Naive B cell (primary cell): ENCODE data around the gene LGALS16. TPM values are rescaled to one million over a fixed set of nuclear protein-coding genes. Genes with fewer than 3 reads are reported as not detected.
"Not testable (repeated sequence)": the region's sequence is repeated elsewhere in the genome, so short reads cannot be mapped to it uniquely, and the experiment has no call there.

ENCODE experiments used
- ATAC-seq, 2 donors: fragments of 150-1000 bp; cut with Tn5 transposase; 2 replicates each; pipeline ENCODE4 v1.10.0; 2021; ENCODE audit warnings: low read depth in 2 of 2, mild to moderate bottlenecking in 2 of 2, moderate library complexity in 2 of 2
- DNase-seq: peaks from one replicate; pipeline ENCODE4 v3.0.0; 2022
- H3K27ac Mint-ChIP-seq, 6 donors: one replicate each; pipeline ENCODE4 v1.8.0; 2020 to 2022; ENCODE audit warnings: mild to moderate bottlenecking in 6 of 6, mixed read lengths in 6 of 6, moderate library complexity in 5 of 6, inconsistent platforms in 2 of 6
- H3K27me3 Mint-ChIP-seq, 3 donors: one replicate each; pipeline ENCODE4 v1.8.0; 2021 to 2022; ENCODE audit warnings: mixed read lengths in 3 of 3, mild to moderate bottlenecking in 1 of 3
- H3K36me3 Mint-ChIP-seq, 2 donors: one replicate each; pipeline ENCODE4 v1.8.0; 2020 to 2022; ENCODE audit warnings: mixed read lengths in 2 of 2, inconsistent platforms in 1 of 2, mild to moderate bottlenecking in 1 of 2
- H3K4me1 Mint-ChIP-seq, 3 donors: one replicate each; pipeline ENCODE4 v1.8.0; 2020 to 2022; ENCODE audit warnings: mixed read lengths in 3 of 3, inconsistent platforms in 1 of 3, mild to moderate bottlenecking in 1 of 3, moderate library complexity in 1 of 3
- H3K4me3 Mint-ChIP-seq, 8 donors: one replicate each; pipeline ENCODE4 v1.8.0; 2020 to 2022; ENCODE audit warnings: mild to moderate bottlenecking in 8 of 8, mixed read lengths in 8 of 8, moderate library complexity in 8 of 8, inconsistent platforms in 2 of 8
- H3K9me3 Mint-ChIP-seq, 7 donors: one replicate each; pipeline ENCODE4 v1.8.0; 2020 to 2022; ENCODE audit warnings: mixed read lengths in 7 of 7, mild to moderate bottlenecking in 5 of 7, inconsistent platforms in 2 of 7, moderate library complexity in 1 of 7
- polyA plus RNA-seq, 6 donors: library from polyadenylated mRNA; unstranded; fragments of 300-500 nt; fragmentation: Illumina TruSeq; gene quantifications; one replicate each; pipeline ENCODE4 v1.2.3, GENCODE V29; 2021; ENCODE audit warnings: low read depth in 6 of 6

Gene LGALS16
- polyA plus RNA-seq, 6 donors from 2014 or later = not detected

GRCh38 chr19:39659791-39660190 is 4.1 kb downstream of the LGALS16 start:
- no peaks in the 10 kb centered on the region for H3K4me1 Mint-ChIP-seq
- H3K36me3 Mint-ChIP-seq = no peaks in the 10 kb centered on the region
- H3K9me3 Mint-ChIP-seq = peaks cover 0 to 2% (median under 1%) of the 10 kb centered on the region in 7 donors
- peak overlapping the region in 1 of 8 donors; percentile 81 for H3K4me3 Mint-ChIP-seq
- H3K27ac Mint-ChIP-seq = no peak overlapping the region
- DNase-seq (no peak), ATAC-seq (no peak)
- H3K27me3 Mint-ChIP-seq = peaks cover 36 to 54% (median 53%) of the 10 kb centered on the region in 3 donors

GRCh38 chr19:39660661-39661060 is 4.9 kb downstream of the LGALS16 start:
- Mint-ChIP-seq H3K36me3 (peaks cover 0 to under 1% of the 10 kb centered on the region in 2 donors), H3K27me3 (peaks cover 33 to 58% (median 54%) of the 10 kb centered on the region in 3 donors), H3K4me3 (no peak overlapping the region), H3K4me1 (no peaks in the 10 kb centered on the region), H3K9me3 (peaks cover 0 to 11% (median 9%) of the 10 kb centered on the region in 7 donors), H3K27ac (no peak overlapping the region)
- ATAC-seq (no peak), DNase-seq (no peak)

DNA sequence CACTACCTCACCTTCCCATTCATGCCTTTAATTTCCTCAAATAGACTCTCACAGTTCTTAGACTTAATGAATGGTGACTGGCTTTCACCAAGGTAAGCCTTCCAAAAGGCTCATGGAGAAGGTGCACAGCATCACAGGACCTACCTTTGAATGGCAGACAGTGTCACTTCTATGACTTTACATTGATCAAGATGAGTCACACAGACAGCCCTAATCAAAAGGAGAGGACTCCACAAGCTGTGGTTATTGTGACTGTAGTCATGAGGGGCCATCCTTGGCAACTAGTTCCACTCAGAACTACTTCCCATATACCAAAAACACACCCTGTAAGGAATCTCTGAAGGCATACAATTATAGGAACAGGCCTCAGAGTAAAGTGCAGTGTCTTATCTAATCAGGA is 5.9 kb downstream of the LGALS16 start:
- Mint-ChIP-seq H3K4me1 (no peaks in the 10 kb centered on the region), H3K27ac (no peak overlapping the region), H3K4me3 (no peak overlapping the region), H3K9me3 (peaks cover 0 to 20% (median 16%) of the 10 kb centered on the region in 7 donors), H3K27me3 (peaks cover 32 to 57% (median 56%) of the 10 kb centered on the region in 3 donors), H3K36me3 (peaks cover 3 to 5% of the 10 kb centered on the region in 2 donors)
- DNase-seq (no peak), ATAC-seq (no peak)

DNA sequence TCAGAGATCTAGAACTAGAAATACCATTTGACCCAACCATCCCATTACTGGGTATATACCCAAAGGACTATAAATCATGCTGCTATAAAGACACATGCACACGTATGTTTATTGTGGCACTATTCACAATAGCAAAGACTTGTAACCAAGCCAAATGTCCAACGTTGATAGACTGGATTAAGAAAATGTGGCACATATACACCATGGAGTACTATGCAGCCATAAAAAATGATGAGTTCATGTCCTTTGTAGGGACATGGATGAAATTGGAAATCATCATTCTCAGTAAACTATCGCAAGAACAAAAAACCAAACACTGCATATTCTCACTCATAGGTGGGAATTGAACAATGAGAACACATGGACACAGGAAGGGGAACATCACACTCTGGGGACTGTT is 14.1 kb downstream of the LGALS16 start:
- peaks cover 0 to 21% (median 16%) of the 10 kb centered on the region in 7 donors for H3K9me3 Mint-ChIP-seq
- not testable (repeated sequence) for H3K36me3 Mint-ChIP-seq, ATAC-seq, DNase-seq, H3K4me1 Mint-ChIP-seq, H3K4me3 Mint-ChIP-seq, H3K27ac Mint-ChIP-seq
- peaks cover 36 to 62% (median 40%) of the 10 kb centered on the region in 3 donors for H3K27me3 Mint-ChIP-seq

DNA sequence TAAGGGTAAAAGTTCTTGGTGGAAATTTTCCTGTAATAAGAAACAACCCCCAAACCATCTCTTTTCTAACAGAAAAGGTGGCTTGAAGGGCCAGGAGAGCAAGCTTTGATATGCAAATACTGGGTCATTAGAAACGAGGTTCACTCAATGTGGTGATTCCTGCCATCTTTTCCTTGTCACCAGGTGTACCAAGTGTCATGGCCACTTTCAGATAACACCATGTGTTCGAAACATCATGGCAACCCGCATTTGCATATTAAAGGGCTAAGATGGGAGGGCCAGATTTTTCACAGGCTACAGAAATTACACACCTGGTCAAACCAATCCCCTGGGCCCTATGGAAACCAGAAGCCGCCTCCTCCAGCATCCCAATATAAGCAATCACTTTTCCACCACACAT is 15.3 kb downstream of the LGALS16 start:
- H3K27me3 Mint-ChIP-seq = peaks cover 35 to 60% (median 45%) of the 10 kb centered on the region in 3 donors
- DNase-seq (no peak), ATAC-seq (no peak)
- H3K9me3 Mint-ChIP-seq = peaks cover 0 to 10% (median 5%) of the 10 kb centered on the region in 7 donors
- H3K36me3 Mint-ChIP-seq = peaks cover 0 to 10% of the 10 kb centered on the region in 2 donors
- no peak overlapping the region for H3K4me3 Mint-ChIP-seq
- no peak overlapping the region for H3K27ac Mint-ChIP-seq
- peaks cover 3 to 6% (median 5%) of the 10 kb centered on the region in 3 donors for H3K4me1 Mint-ChIP-seq

DNA sequence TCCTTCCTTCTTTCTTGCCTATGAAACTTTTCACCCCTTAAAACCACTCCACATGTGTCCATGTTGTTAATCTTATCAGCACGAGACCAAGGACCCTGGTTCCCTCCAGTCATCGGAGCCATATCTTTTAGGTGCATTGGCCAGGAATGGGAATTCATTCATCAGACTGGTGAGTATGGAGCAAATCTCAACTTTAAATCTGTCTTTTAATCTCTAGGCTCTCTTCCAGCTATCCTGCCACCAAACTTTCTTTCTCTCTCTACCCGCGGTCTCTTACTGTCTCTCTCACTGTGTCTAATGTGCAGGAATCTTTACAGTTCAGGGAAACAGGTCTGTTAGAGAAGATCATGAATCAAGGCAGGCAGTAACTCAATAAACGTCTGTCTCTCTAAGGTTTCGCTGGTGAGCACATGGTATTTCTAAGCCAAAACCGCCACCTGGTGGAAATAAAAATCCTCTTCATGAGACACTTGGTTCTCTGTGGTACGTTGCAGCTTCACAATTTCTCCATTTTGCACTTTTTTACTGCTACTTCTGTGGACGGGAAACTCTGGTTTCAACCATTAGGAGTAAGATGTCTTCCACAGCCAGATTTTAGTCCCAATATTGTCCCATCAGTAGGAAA is 16.1 kb downstream of the LGALS16 start:
- Mint-ChIP-seq H3K27ac (no peak overlapping the region), H3K4me3 (no peak overlapping the region), H3K36me3 (peaks cover 0 to 2% of the 10 kb centered on the region in 2 donors), H3K27me3 (peaks cover 31 to 55% (median 39%) of the 10 kb centered on the region in 3 donors), H3K4me1 (peaks cover 3 to 6% (median 5%) of the 10 kb centered on the region in 3 donors), H3K9me3 (peaks cover 0 to 1% (median 0%) of the 10 kb centered on the region in 7 donors)
- DNase-seq = peak; percentile 37
- ATAC-seq = peak; percentile 71 to 74

DNA sequence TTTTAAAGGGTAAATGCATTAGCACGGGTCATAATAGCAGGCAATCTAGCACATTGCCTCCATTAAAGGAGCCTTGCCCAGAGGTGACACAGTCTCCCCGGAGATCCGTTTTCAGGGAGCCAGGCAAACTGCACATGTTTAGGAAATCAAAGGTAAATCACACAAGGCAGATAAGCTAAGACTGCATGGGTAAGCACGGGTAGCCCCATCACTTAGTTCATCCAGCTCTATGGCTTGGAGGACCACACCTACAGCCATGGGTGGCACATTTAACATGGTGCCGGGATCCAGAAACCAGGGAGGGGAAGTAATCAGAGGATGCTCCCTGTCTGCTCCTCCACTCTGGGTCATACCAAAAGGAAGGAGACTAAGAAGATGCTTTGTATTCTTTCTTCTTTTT is 16.8 kb downstream of the LGALS16 start:
- no peaks in the 10 kb centered on the region for H3K9me3 Mint-ChIP-seq
- no peak for ATAC-seq
- peaks cover 24 to 49% (median 33%) of the 10 kb centered on the region in 3 donors for H3K27me3 Mint-ChIP-seq
- H3K4me3 Mint-ChIP-seq = no peak overlapping the region
- H3K27ac Mint-ChIP-seq = no peak overlapping the region
- H3K36me3 Mint-ChIP-seq = no peaks in the 10 kb centered on the region
- peaks cover 3 to 6% (median 5%) of the 10 kb centered on the region in 3 donors for H3K4me1 Mint-ChIP-seq
- DNase-seq = no peak

DNA sequence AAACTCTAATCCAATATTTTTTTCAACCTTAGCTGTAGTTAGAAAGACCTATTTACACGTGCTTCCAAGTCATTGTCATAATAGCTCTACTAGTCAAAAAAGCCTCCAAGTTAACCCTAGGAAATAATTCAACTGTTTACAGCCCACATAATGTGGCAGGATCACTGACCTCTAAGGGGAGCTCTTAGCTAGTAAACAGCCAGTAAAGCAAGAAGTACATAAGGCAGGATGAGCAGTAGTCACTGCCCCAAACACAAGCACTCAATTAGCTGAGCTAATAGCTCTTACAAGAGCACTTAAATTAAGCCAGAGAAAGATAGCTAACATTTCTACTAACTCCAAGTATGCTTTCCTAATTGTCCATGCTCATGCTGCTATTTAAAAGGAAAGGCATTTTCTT is 18.1 kb downstream of the LGALS16 start:
- not testable (repeated sequence) for H3K36me3 Mint-ChIP-seq, DNase-seq, ATAC-seq, H3K9me3 Mint-ChIP-seq, H3K27ac Mint-ChIP-seq, H3K4me1 Mint-ChIP-seq, H3K4me3 Mint-ChIP-seq
- H3K27me3 Mint-ChIP-seq = peaks cover 34 to 53% (median 41%) of the 10 kb centered on the region in 3 donors

DNA sequence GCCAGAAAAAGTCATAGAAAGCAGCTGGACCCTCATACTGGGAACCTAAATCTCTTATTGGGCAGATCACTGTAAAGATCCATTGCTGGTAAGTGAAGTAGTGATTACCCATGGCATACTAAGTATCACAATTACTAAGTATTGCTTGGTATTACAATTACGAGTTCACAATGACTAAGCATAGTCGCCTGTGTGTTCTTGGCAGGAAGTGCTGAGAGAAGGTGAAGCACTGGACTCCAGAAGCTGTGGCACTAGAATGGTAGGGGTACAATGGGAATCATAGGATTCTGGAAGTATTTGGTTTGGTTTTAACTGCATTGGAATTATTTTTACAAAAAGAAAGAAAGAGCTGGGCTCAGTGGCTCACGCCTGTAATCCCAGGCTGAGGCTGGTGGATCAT is 20.3 kb downstream of the LGALS16 start:
- H3K27ac Mint-ChIP-seq = no peak overlapping the region
- H3K4me1 Mint-ChIP-seq = peaks cover 3 to 6% (median 5%) of the 10 kb centered on the region in 3 donors
- ATAC-seq = no peak
- H3K27me3 Mint-ChIP-seq = peaks cover 34 to 63% (median 46%) of the 10 kb centered on the region in 3 donors
- no peaks in the 10 kb centered on the region for H3K9me3 Mint-ChIP-seq
- no peak for DNase-seq
- peaks cover 0 to 4% of the 10 kb centered on the region in 2 donors for H3K36me3 Mint-ChIP-seq
- no peak overlapping the region for H3K4me3 Mint-ChIP-seq

GRCh38 chr19:39677961-39678889 is 22.5 kb downstream of the LGALS16 start:
- Mint-ChIP-seq H3K27me3 (peaks cover 31 to 60% (median 57%) of the 10 kb centered on the region in 3 donors), H3K27ac (no peak overlapping the region), H3K4me1 (no peaks in the 10 kb centered on the region), H3K36me3 (peaks cover 0 to 4% of the 10 kb centered on the region in 2 donors), H3K4me3 (no peak overlapping the region), H3K9me3 (no peaks in the 10 kb centered on the region)
- no peak for DNase-seq
- no peak for ATAC-seq

DNA sequence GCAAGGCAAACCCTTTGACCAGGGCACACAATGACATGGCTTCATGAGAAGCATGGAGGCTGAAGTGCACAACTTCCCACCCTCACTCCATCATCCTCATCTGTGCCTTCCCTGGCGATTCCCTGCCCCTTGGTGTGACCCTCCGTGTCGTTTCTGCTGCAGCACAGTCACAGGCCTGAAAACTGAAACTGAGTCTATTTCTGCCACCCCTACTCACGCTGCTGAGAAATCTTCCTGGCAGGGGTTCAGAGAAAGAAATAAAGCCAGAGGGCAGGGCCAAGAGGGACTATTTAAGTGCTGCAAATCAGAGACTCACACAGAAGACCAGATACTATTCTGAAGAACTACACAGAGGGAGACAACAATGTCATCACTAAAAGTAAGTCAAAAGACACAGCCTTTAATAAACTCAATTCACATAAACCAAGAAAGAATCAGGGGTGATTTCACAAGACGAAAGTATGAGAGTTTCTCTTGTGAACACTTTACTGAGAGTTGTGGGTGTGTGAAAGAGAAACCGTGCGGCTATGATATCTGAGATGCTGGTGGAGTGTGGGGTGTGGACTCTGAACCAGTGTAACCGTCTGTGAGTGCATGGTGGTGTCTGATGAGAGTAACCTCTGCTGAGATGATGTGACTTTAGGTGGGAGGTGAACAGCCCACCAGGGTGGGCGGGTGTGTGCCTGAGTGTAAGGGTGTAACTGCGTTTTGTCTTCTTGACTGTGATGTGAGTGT is 23.5 kb downstream of the LGALS16 start:
- Mint-ChIP-seq H3K27ac (no peak overlapping the region), H3K4me1 (no peaks in the 10 kb centered on the region), H3K9me3 (no peaks in the 10 kb centered on the region), H3K27me3 (peaks cover 27 to 67% (median 52%) of the 10 kb centered on the region in 3 donors), H3K36me3 (peaks cover 0 to 4% of the 10 kb centered on the region in 2 donors), H3K4me3 (no peak overlapping the region)
- ATAC-seq = no peak
- DNase-seq = no peak

DNA sequence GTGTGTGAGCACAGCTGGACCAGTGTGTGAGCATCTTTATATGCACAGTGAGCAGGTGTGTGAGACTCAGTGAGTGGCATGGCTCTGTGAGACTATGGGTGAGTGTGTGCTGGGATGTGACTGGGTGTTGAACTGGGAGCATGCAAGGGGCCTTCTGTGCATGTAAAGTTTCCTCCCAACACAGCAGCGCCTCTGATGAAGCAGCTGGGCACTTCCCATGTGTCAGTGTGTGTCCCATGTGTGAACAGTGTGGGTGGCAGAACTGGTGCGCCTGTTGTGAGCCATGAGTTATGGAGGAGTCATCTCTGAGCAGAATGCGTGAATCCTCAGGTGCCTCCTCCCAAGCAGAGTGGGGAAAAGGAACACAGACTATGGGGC is 24.1 kb downstream of the LGALS16 start:
- peaks cover 0 to 4% of the 10 kb centered on the region in 2 donors for H3K36me3 Mint-ChIP-seq
- ATAC-seq (no peak), DNase-seq (no peak)
- H3K27me3 Mint-ChIP-seq = peaks cover 28 to 67% (median 50%) of the 10 kb centered on the region in 3 donors
- no peaks in the 10 kb centered on the region for H3K4me1 Mint-ChIP-seq
- H3K9me3 Mint-ChIP-seq = no peaks in the 10 kb centered on the region
- no peak overlapping the region for H3K27ac Mint-ChIP-seq
- H3K4me3 Mint-ChIP-seq = no peak overlapping the region

GRCh38 chr19:39680593-39680992 is 24.9 kb downstream of the LGALS16 start:
- H3K9me3 Mint-ChIP-seq = no peaks in the 10 kb centered on the region
- H3K4me3 Mint-ChIP-seq = no peak overlapping the region
- no peak overlapping the region for H3K27ac Mint-ChIP-seq

More at GRCh38 chr19:39680593-39680992, 24.9 kb downstream of the LGALS16 start:
- DNase-seq = no peak
- Mint-ChIP-seq H3K36me3 (peaks cover 0 to 4% of the 10 kb centered on the region in 2 donors), H3K27me3 (peaks cover 21 to 65% (median 48%) of the 10 kb centered on the region in 3 donors), H3K4me1 (no peaks in the 10 kb centered on the region)
- ATAC-seq = no peak
